NT2/D1 (cell line): ENCODE measurements around the gene WDR90.

ENCODE experiments used
- SUZ12 ChIP-seq: IDR thresholded peaks from 2 replicates; pipeline ENCODE4 v1.6.1; 2011; ENCODE audit not compliant: insufficient read length, insufficient read depth; ENCODE audit errors: extremely low read depth
- YY1 ChIP-seq: IDR thresholded peaks from 2 replicates; pipeline ENCODE4 v1.6.1; 2011; ENCODE audit not compliant: insufficient read length, insufficient read depth
- ZNF274 ChIP-seq: IDR thresholded peaks from 2 replicates; pipeline ENCODE4 v1.6.1; 2011; ENCODE audit warnings: mild to moderate bottlenecking, low read depth, low read length

DNA sequence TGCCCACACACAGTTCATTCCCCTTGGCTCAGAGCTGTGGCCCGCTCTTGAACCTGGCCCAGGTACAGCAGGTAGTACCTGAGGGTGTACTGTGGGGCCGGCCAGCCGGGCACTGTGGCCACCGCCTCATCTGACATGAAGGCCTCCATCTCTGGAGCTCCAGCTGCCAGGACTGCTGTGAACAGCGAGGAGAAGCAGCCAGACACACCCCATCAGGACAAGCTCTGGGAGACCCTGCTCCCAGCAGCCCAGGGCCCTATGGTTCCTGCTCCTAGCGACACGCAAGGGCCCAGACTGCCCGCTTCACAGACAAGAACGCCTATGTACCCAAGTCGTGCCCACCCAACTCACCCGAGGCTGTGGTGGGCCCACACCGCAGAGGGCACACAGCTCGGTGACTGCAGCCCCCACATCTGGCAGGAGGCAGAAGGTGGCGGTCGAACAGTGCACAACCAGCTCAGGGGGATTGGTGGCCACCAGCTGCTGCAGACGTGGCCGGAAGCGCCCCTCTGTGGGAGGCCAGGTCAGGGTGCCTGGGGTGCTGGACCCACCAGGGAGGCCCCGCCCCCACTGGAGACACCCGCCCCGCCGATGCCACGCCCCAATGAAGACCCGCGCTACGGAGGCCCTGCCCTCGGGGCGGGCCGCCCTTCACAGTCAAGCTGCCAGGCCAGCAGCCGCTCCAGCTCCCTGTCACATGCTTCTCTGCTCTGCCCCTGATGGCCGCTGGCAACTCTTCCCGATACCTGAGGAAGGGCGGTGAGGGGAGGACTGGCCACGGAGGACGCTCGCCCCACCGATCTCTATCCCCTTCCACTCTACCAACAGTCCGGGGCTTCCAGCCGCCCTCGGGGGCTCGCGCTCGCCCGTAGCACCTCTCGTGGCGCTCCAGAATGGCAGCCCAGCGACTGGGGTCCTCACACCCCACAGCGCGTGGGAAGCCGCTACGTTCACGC lies 30.0 kb downstream of the WDR90 start:
- TF ChIP-seq SUZ12 (no peak), YY1 (no peak), ZNF274 (no peak)
